Hepatocyte (in vitro differentiated cells): ENCODE measurements around the gene NR2F6.

Source experiments
- EZH2 ChIP-seq: fragments of 200-600 bp; sonication (generic); IDR thresholded peaks from 2 replicates; pipeline ENCODE4 v1.6.1; 2016; ENCODE audit warnings: antibody characterized with exemption, mild to moderate bottlenecking, borderline replicate concordance
- EZH2phosphoT487 ChIP-seq: fragments of 200-600 bp; sonication (generic); IDR thresholded peaks from one replicate; pipeline ENCODE4 v1.6.1; 2018; ENCODE audit warnings: antibody characterized with exemption, mild to moderate bottlenecking, low read depth, moderate library complexity; ENCODE audit not compliant: unreplicated experiment, severe bottlenecking
- TF ChIP-seq, protein P1 (sequence below): fragments of 200-600 bp; sonication (generic); IDR thresholded peaks from 2 replicates; pipeline ENCODE4 v1.5.1; 2016; ENCODE audit warnings: antibody characterized with exemption, mild to moderate bottlenecking; ENCODE audit not compliant: poor library complexity

DNA sequence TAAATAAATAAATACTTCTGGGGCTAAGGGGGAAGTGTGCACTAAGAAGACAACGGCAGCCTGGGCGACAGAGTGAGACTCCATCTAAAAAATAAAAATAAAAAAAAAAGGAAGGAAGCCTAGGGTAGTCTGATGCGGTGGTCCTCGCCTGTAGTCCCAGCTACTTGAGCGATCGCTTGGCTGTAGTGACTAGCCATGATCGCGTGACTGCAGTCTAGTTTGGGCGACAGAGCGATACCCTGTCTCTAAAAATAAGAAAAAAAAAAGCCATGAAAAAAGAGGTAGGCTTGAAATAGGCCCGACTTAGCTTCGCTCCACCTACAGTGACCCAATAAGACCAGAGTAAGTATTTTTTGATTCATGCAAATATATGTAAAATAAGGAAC lies 20.9 kb upstream of the NR2F6 start:
- TF ChIP-seq, protein P1, sequence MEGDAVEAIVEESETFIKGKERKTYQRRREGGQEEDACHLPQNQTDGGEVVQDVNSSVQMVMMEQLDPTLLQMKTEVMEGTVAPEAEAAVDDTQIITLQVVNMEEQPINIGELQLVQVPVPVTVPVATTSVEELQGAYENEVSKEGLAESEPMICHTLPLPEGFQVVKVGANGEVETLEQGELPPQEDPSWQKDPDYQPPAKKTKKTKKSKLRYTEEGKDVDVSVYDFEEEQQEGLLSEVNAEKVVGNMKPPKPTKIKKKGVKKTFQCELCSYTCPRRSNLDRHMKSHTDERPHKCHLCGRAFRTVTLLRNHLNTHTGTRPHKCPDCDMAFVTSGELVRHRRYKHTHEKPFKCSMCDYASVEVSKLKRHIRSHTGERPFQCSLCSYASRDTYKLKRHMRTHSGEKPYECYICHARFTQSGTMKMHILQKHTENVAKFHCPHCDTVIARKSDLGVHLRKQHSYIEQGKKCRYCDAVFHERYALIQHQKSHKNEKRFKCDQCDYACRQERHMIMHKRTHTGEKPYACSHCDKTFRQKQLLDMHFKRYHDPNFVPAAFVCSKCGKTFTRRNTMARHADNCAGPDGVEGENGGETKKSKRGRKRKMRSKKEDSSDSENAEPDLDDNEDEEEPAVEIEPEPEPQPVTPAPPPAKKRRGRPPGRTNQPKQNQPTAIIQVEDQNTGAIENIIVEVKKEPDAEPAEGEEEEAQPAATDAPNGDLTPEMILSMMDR: no peak
- TF ChIP-seq EZH2phosphoT487 (no peak), EZH2 (no peak)
